Measurements from ENCODE around the gene DTNA.

The DTNA gene

GRCh38 chr18:34773961-34774766 is 64.1 kb downstream of the DTNA start:
- DNase-seq, result no peak

GRCh38 chr18:34775461-34775860 is 65.4 kb downstream of the DTNA start:
- no peak for DNase-seq

- no peak for DNase-seq
Measured at GRCh38 chr18:34779112-34779511, 69.0 kb downstream of the DTNA start.

GRCh38 chr18:34780856-34781255 is 70.8 kb downstream of the DTNA start:
- no peak for DNase-seq

- DNase-seq, result no peak
Measured at GRCh38 chr18:34783501-34783900, 73.4 kb downstream of the DTNA start.

- no peak for DNase-seq
Measured at GRCh38 chr18:34786162-34786741, 76.2 kb downstream of the DTNA start.

GRCh38 chr18:34787931-34788532 is 77.9 kb downstream of the DTNA start:
- peak; percentile 23 to 29 for DNase-seq

GRCh38 chr18:34789768-34790344 is 79.8 kb downstream of the DTNA start:
- no peak for DNase-seq

- no peak for DNase-seq
Measured at GRCh38 chr18:34794348-34794747, 84.2 kb downstream of the DTNA start.

GRCh38 chr18:34795070-34795732 is 85.1 kb downstream of the DTNA start:
- DNase-seq, result no peak

- no peak for DNase-seq
Measured at GRCh38 chr18:34796035-34796657, 86.0 kb downstream of the DTNA start.

- DNase-seq, result no peak
Measured at GRCh38 chr18:34799291-34799690, 89.2 kb downstream of the DTNA start.

GRCh38 chr18:34800381-34800780 is 90.3 kb downstream of the DTNA start:
- DNase-seq, result no peak

- DNase-seq, result no peak
Measured at GRCh38 chr18:34801774-34802173, 91.7 kb downstream of the DTNA start.

- no peak for DNase-seq
Measured at GRCh38 chr18:34802959-34803358, 92.9 kb downstream of the DTNA start.

GRCh38 chr18:34803877-34804400 is 93.8 kb downstream of the DTNA start:
- no peak for DNase-seq

- no peak for DNase-seq
Measured at GRCh38 chr18:34805103-34805877, 95.2 kb downstream of the DTNA start.

- DNase-seq, result no peak
Measured at GRCh38 chr18:34805878-34806351, 95.8 kb downstream of the DTNA start.

- no peak for DNase-seq
Measured at GRCh38 chr18:34806527-34806926, 96.4 kb downstream of the DTNA start.

- DNase-seq, result no peak
Measured at GRCh38 chr18:34807106-34807796, 97.2 kb downstream of the DTNA start.

GRCh38 chr18:34808389-34808788 is 98.3 kb downstream of the DTNA start:
- no peak for DNase-seq
